Natural killer cell treated with Interleukin-12 subunit alpha and Interleukin-12 subunit beta and Interleukin-15 and Interleukin-18, amount 100 ng/mL, for 72 hours (primary cell): ENCODE measurements around the gene ORM2. TPM values are rescaled to one million over a fixed set of nuclear protein-coding genes. Genes with fewer than 3 reads are reported as not detected.

Experiments used
- ATAC-seq, 2 donors: fragments of 150-1000 bp; cut with Tn5 transposase in 1 of 2; sonication (Bioruptor Pico), chemical (Tn5 transposase) in 1 of 2; 2 replicates each; pipeline ENCODE4 v1.10.0; 2021
- DNase-seq: peaks from one replicate; pipeline ENCODE4 v3.0.0; 2022; ENCODE audit warnings: low spot score
- H3K27ac Mint-ChIP-seq, 2 donors: 1 replicate in 1 of 2; 2 replicates in 1 of 2; pipeline ENCODE4 v1.8.0; 2022; ENCODE audit warnings: mixed read lengths in 2 of 2, mild to moderate bottlenecking in 1 of 2, moderate library complexity in 1 of 2
- H3K27me3 Mint-ChIP-seq, 2 donors: 1 replicate in 1 of 2; 2 replicates in 1 of 2; pipeline ENCODE4 v1.8.0; 2022; ENCODE audit warnings: mixed read lengths in 2 of 2
- H3K36me3 Mint-ChIP-seq: one replicate; pipeline ENCODE4 v1.8.0; 2022; ENCODE audit warnings: mixed read lengths
- H3K4me1 Mint-ChIP-seq, 2 donors: 1 replicate in 1 of 2; 2 replicates in 1 of 2; pipeline ENCODE4 v1.8.0; 2022; ENCODE audit warnings: low read depth in 2 of 2, mixed read lengths in 2 of 2, mild to moderate bottlenecking in 1 of 2
- H3K4me3 Mint-ChIP-seq: one replicate; pipeline ENCODE4 v1.8.0; 2022; ENCODE audit warnings: mixed read lengths
- H3K9me3 Mint-ChIP-seq: 2 replicates; pipeline ENCODE4 v1.8.0; 2022; ENCODE audit warnings: mixed read lengths
- total RNA-seq, 2 donors: library from RNA; stranded (reverse); gene quantifications; one replicate each; pipeline ENCODE4 v1.2.3, GENCODE V29; 2022

The ORM2 gene
- total RNA-seq, 2 donors from 2014 or later: not detected

DNA sequence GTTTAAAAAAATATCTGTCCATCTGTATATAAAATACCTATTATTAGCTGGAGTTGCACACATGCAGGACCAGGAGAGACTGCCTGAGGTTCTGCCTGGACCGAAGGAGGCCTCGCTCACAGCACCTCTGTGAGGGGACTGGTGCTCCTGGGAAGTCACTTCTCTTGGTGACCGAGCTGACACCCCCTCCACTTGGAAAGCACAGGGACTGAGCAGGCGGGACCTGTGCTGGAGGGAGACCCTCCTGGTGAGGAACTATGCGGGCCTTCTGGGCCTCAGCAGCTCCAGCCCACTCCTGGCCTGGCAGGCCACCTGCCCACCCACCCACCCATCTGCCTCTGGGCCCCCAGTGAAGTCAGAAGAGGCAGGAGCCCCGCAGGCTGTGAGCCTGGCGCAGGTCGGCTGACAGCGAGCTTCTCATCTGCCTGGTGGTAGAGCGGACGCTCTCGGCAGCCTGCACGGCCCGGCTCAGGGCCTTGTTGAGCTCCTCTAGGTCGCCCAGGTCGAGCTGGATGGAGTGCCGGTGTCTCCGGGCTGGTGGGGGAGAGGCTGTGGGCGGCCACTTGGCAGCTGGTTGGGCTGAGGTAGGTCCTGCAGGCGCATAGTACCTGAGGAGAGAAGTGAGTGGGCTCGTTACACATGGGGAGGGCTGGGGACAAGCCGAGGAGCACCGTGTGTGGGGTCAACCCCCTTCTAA lies 7.2 kb downstream of the ORM2 start:
- ATAC-seq: no peak
- no peak overlapping the region for H3K4me3 Mint-ChIP-seq
- no peak overlapping the region for H3K27ac Mint-ChIP-seq
- H3K27me3 Mint-ChIP-seq: no peaks in the 10 kb centered on the region
- no peak for DNase-seq
- peaks cover 27 to 42% of the 10 kb centered on the region in 2 donors for H3K4me1 Mint-ChIP-seq
- H3K36me3 Mint-ChIP-seq: peaks cover 30% of the 10 kb centered on the region
- no peaks in the 10 kb centered on the region for H3K9me3 Mint-ChIP-seq

DNA sequence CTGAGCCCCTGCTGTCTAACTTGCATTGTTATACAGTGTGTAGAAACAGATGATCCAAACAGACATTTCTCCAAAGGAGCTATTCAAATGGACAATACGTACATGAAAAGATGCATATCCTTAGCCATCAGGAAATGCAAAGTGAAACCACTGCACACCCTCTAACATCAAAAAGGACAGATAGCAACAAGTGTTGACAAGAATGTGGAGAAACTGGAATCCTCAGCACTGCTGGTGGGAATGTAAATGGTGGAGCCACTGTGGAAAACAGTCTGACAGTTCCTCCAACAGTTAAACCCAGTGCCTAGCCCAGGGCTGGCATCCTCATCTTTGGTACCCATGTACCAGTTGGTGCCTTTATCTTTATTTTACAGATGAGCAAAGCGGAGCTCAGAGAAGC lies 8.5 kb downstream of the ORM2 start:
- peaks cover 27 to 43% of the 10 kb centered on the region in 2 donors for H3K4me1 Mint-ChIP-seq
- no peaks in the 10 kb centered on the region for H3K9me3 Mint-ChIP-seq
- H3K4me3 Mint-ChIP-seq: no peak overlapping the region
- DNase-seq: no peak
- H3K36me3 Mint-ChIP-seq: peaks cover 30% of the 10 kb centered on the region
- peak overlapping the region; percentile 62 to 84 for H3K27ac Mint-ChIP-seq
- no peak for ATAC-seq
- no peaks in the 10 kb centered on the region for H3K27me3 Mint-ChIP-seq

DNA sequence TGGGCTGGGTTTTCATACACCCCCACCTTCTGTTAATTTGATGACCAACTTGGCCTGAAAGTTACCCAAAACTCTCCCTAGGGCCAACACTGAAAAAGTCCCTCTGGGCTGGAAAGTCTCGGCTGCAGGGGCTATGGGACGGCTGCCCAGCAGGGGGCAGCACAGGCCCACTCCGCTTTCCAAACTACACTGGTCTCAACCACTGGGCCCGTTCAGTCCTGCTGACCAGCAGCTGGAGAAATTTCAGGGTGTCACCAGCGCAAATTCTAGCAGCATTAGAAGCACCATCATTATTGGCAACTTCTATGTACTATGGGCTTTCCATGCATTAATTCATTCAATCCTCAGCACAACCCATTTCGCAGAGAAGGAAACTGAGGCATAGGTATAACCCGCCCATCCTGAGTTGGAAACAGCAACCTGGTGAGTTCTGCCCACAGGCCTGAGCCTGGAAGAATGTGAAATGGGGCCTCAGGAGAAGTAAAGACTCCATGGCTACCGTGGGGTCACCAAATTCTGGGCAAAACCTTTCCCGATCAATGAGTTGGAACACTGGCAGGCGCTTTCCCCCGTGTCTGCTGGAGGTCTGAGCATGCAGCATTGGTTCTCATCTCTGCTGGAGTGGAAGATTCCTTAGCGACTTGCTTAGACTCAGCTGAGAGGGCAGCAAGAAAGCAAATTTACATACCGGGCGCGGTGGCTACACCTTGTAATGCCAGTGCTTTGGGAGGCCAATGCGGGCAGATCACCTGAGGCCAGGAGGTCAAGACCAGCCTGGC lies 9.7 kb downstream of the ORM2 start:
- DNase-seq (peak; percentile 76), ATAC-seq (peak; percentile 72 to 85)
- H3K9me3 Mint-ChIP-seq: no peaks in the 10 kb centered on the region
- peak overlapping the region; percentile 62 to 84 for H3K27ac Mint-ChIP-seq
- peaks cover 27 to 44% of the 10 kb centered on the region in 2 donors for H3K4me1 Mint-ChIP-seq
- no peaks in the 10 kb centered on the region for H3K27me3 Mint-ChIP-seq
- H3K36me3 Mint-ChIP-seq: peaks cover 38% of the 10 kb centered on the region
- H3K4me3 Mint-ChIP-seq: no peak overlapping the region

DNA sequence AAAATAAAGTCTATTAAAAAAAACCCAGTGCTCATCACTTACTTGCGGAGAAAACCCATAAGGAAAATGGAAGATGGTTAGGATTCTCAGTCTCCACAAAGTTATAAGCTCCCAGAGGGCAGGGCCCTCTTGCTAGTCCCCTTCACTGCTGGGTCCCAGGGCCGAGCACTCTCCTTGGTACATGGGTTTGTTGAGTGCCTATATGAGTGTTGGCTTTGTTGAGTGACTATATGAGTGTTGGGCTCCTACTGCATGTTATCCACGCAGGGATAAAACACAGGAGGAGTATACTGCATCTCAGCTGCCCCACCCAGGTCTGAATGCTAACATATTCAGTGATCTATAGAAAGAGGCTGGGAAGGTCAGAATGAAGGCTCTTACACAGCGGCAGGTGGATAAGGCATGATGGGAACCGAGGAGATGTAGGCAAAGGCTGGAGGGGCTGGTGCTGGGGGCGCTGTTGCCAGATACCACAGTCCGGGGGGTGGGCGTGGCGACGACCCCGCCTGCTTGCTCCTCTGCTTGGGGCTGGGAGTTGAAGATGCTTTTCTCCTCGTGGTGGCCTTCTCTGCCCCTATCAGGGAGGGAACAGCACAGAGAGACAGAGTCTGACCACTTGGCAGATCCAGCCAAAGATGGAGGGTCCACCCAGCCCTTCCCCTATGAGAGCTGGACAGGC lies 11.6 kb downstream of the ORM2 start:
- H3K36me3 Mint-ChIP-seq: peaks cover 37% of the 10 kb centered on the region
- H3K27me3 Mint-ChIP-seq: no peaks in the 10 kb centered on the region
- H3K4me3 Mint-ChIP-seq: no peak overlapping the region
- H3K9me3 Mint-ChIP-seq: no peaks in the 10 kb centered on the region
- peak overlapping the region; percentile 62 to 70 for H3K27ac Mint-ChIP-seq
- no peak for DNase-seq
- ATAC-seq: no peak
- H3K4me1 Mint-ChIP-seq: peaks cover 27 to 45% of the 10 kb centered on the region in 2 donors

DNA sequence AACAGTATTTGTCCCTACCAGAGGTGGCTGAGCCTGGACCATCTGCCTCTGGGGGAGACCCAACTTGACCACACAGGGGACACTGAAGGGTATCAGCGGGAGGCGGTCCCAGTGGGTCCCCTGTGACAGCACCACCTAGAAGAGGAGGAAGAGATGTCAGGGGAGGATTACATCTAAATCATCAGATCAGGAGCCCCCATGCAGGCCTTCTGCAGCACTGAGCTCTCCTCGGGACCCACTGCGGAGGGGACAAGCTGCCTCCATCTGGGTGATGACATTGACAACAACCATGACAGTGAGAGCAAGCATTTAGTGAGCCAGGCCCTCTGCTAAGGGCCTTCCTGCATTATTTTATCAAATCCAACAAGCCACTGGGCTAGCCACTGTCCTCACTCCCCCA lies 12.3 kb downstream of the ORM2 start:
- H3K4me3 Mint-ChIP-seq: no peak overlapping the region
- peaks cover 27 to 48% of the 10 kb centered on the region in 2 donors for H3K4me1 Mint-ChIP-seq
- H3K36me3 Mint-ChIP-seq: peaks cover 42% of the 10 kb centered on the region
- peak overlapping the region; percentile 62 to 70 for H3K27ac Mint-ChIP-seq
- ATAC-seq (no peak), DNase-seq (no peak)
- H3K9me3 Mint-ChIP-seq: no peaks in the 10 kb centered on the region
- H3K27me3 Mint-ChIP-seq: no peaks in the 10 kb centered on the region

DNA sequence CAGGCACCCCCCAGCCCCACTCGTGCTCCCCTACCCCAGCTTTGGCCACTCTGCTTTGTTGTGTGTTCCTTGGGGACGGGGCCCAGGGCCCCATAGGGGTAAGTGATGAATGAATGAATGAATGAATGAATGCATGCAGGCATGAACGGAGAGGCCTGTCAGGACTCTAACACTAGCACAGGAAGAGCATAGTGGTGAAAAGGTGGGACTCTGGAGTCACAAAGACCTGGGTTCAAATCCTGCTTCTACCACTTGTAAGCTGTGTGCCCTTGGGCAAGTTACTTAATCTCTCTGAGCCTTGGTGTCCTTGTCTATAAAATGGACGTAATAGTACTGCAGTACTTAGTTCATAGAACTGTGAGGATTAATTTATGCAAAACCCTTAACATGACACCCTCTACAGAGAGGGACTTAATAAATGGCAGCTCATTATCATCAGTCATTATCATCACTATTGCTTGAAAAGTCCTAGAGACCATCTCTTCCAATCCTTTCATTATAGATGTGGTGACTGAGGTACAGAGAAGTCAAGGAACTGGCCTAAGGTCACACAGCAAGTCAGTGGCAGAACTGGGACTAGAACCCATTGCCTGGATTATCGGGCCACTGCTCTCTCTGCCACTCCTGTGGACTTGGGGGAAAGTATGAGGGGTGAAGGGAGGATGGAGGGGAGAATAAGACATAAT lies 13.2 kb downstream of the ORM2 start:
- no peak for DNase-seq
- H3K9me3 Mint-ChIP-seq: no peaks in the 10 kb centered on the region
- H3K27me3 Mint-ChIP-seq: no peaks in the 10 kb centered on the region
- H3K36me3 Mint-ChIP-seq: peaks cover 41% of the 10 kb centered on the region
- ATAC-seq: no peak
- peak overlapping the region; percentile 74 to 87 for H3K27ac Mint-ChIP-seq
- peaks cover 27 to 46% of the 10 kb centered on the region in 2 donors for H3K4me1 Mint-ChIP-seq
- no peak overlapping the region for H3K4me3 Mint-ChIP-seq

DNA sequence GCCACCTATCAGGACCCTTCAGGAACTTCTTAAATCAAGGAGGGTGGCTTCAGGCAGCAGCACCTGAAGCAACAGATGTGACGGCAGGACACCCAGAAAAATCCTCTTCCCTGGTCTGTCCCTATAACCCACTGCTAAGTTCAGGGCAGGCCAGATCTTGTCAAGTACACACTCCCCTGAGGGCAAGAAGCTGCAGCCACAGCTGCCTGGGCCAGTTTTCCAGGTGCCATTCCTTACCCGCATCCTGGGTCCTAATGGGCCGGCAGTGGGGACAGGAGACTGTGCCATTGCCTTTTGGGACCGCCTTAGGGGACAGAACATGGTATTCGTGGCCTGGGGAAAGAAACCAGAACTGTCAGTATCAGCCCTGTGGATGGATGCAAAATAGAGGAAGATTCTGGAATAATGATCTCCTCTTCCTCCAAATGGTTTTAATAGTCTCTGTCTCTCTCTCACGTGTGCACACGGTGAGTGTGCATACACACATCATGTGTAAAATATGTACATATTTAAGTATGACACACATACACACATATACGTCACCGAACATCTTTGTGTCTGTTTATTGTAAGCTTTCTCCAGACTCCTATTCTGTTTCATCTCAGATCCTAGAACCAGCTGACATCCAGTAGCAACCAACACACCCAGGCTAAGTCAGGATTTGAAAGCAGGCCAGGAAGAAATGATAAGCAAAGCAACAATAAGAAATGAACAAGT lies 14.0 kb downstream of the ORM2 start:
- DNase-seq: no peak
- Mint-ChIP-seq H3K4me3 (no peak overlapping the region), H3K27ac (peak overlapping the region; percentile 74 to 87), H3K9me3 (no peaks in the 10 kb centered on the region), H3K4me1 (peaks cover 30 to 48% of the 10 kb centered on the region in 2 donors), H3K27me3 (no peaks in the 10 kb centered on the region), H3K36me3 (peaks cover 40% of the 10 kb centered on the region)
- no peak for ATAC-seq

DNA sequence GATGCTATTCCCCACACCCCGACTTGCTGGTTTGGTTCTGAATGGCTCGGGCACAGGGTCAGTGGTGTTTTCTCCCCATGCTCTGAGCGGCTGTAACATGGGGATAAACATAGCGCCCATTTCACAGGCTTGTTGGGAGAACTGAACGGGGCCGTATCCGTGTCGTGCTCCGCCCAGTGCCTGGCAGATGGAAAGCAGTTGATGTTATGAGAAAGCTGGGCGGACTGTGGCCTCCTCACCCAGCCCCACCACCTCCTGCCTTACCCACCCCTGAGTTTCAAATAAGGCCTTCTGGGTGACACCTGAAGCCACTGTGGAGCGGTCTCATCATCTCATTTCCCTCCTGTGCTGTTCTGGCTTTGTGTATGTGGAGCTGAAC lies 14.5 kb downstream of the ORM2 start:
- Mint-ChIP-seq H3K4me3 (no peak overlapping the region), H3K36me3 (peaks cover 38% of the 10 kb centered on the region), H3K4me1 (peaks cover 35 to 48% of the 10 kb centered on the region in 2 donors), H3K27ac (peak overlapping the region; percentile 74 to 87), H3K27me3 (no peaks in the 10 kb centered on the region), H3K9me3 (no peaks in the 10 kb centered on the region)
- ATAC-seq (no peak), DNase-seq (no peak)

DNA sequence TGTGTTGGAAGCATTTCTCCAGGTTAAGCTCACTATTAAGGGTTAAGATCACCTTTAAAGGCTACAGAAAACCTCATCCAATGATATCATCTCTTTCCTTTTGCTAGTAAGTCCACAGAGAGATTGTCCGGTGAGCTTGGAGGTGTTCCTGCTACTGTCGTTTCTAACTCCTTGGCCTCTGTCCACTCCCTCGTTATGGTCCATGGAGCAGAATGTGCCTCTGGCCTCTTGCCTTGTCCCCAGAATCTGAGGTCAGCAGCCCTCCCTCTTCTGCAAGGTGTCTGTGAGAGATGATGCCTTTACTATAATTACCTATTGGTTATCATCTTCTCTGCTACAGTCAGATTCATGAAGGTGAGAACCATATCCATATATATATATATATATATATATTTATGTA lies 15.0 kb downstream of the ORM2 start:
- Mint-ChIP-seq H3K27me3 (no peaks in the 10 kb centered on the region), H3K4me3 (no peak overlapping the region), H3K4me1 (peaks cover 41 to 48% of the 10 kb centered on the region in 2 donors), H3K9me3 (no peaks in the 10 kb centered on the region), H3K36me3 (peaks cover 43% of the 10 kb centered on the region), H3K27ac (peak overlapping the region; percentile 74 to 87)
- DNase-seq (no peak), ATAC-seq (no peak)

DNA sequence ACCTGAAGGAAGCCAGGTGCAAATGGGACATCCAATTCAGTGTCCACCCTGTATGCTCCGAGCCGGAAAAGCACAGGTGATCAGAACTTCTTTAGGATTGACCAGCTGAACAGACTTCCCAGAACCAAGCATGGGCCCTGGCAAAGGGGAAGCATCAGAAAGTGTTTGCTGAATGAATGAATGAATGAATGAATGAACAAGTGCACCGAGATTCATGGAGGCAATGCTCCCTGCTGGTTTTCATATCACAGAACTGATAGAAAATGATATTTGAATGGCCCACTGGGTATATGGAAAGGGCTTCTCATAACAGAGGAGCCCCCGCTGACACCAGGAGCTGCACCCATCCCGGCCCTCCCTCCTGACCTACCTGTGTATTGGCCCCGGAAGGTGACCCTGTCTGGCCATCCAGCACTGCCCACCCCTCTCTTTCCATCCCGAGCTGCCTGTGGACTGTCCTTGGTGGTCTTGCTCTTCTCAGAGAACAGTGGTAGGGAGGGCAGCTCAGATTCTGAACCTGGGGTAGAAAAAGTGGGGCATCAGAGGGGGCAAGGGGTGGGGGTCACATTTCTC lies 15.9 kb downstream of the ORM2 start:
- Mint-ChIP-seq H3K4me3 (no peak overlapping the region), H3K4me1 (peaks cover 44 to 51% of the 10 kb centered on the region in 2 donors), H3K27ac (peak overlapping the region; percentile 74 to 87), H3K27me3 (no peaks in the 10 kb centered on the region), H3K9me3 (no peaks in the 10 kb centered on the region), H3K36me3 (peaks cover 47% of the 10 kb centered on the region)
- DNase-seq (no peak), ATAC-seq (no peak)

DNA sequence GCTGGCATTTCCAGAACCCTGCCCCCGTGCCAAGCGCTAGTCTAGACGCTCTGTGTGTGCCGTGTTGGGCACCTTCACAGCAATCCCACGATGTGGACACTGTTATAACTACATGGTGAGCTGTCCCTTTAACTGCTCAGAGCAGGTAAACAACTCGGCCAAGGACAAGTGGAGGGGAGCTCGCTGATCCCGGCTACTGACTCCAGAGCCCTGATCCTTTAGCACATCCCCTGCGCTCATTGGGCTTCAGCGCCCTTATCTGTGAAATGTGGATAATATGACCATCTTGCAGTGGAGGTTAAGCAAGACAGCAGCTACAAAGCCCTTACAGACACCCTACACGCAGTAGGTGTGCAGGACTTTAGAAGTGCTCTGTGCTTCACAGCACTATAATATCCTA lies 16.5 kb downstream of the ORM2 start:
- H3K4me1 Mint-ChIP-seq: peaks cover 39 to 55% of the 10 kb centered on the region in 2 donors
- H3K27ac Mint-ChIP-seq: peak overlapping the region; percentile 37 to 74

DNA sequence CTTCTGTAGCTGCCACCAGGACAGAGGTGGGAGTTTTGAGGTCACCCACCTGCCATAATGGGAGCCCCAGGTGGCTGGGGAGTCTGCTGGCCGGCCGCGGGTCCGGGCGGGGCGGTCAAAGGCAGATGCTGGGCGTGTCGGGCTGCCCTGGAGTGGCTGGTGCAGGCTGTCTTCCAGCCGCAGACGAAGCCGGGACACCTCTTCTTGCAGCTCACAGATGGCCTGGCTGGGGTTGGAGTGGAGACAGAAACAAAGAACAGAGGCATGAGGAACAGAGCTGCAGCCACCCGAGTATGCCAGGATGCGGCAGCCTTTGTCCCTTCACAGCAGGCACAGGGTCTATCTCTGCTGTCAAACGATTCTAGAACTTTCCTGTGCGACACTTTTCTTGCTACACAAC lies 18.0 kb downstream of the ORM2 start:
- Mint-ChIP-seq H3K36me3 (peaks cover 41% of the 10 kb centered on the region), H3K27ac (peak overlapping the region; percentile 88 to 95), H3K9me3 (no peaks in the 10 kb centered on the region), H3K27me3 (no peaks in the 10 kb centered on the region), H3K4me3 (no peak overlapping the region), H3K4me1 (peaks cover 36 to 47% of the 10 kb centered on the region in 2 donors)
- no peak for ATAC-seq
- DNase-seq: no peak

More for the DNA sequence above, 16.5 kb downstream of the ORM2 start:
- ATAC-seq (no peak), DNase-seq (no peak)
- H3K27me3 Mint-ChIP-seq: no peaks in the 10 kb centered on the region
- no peaks in the 10 kb centered on the region for H3K9me3 Mint-ChIP-seq
- H3K4me3 Mint-ChIP-seq: no peak overlapping the region
- H3K36me3 Mint-ChIP-seq: peaks cover 45% of the 10 kb centered on the region
